Measurements from ENCODE around the gene ARIH2.
"Not testable (repeated sequence)": the region's sequence is repeated elsewhere in the genome, so short reads cannot be mapped to it uniquely, and the experiment has no call there.

ARIH2 gene

GRCh38 chr3:48918388-48919214, at the start of gene ARIH2:
Gene ARIH2, plus strand, starts transcription at chr3:48918842. Its CDS starts 8,717 bp downstream, at chr3:48927559.
- peak; percentile 90 for DNase-seq

GRCh38 chr3:48877671-48878070, 41.0 kb upstream of the ARIH2 start:
- DNase-seq: no peak

DNA sequence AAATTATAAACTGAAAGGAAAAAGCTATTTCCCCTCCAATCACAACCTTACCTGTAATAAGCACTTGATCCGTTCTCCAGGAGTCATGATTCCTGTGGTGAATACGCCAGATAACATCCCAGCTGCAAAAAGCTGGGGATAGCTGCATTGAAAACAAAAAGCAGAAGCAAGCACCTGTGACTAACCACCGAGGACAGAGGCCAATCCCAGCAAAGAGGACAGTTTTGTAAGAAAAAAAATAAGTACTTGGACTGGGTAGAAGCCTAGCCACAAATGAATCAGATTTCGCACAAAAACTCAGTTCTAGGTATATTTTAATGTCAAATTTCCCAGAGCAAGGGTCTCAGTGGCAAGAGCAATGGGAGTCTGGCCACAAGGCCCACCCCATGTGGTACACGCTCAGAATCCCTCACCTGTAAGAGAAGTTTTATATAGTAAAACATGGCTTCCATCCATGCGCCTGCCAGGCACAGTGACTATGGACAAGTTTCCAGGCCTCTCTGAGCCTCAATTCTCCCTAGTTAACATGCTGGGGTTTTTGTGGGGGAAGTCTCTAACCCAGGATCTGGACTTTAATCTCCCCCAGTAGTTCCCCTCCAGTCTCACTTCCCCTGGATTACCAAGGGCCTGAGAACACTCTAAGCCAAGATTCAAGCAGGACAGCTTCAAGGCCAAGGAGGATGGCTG, 39.2 kb upstream of the ARIH2 start:
- no peak for DNase-seq

GRCh38 chr3:48879994-48880377, 38.7 kb upstream of the ARIH2 start:
- DNase-seq: no peak

- DNase-seq: no peak
These were observed 37.6 kb upstream of the ARIH2 start for GRCh38 chr3:48881006-48881405.

DNA sequence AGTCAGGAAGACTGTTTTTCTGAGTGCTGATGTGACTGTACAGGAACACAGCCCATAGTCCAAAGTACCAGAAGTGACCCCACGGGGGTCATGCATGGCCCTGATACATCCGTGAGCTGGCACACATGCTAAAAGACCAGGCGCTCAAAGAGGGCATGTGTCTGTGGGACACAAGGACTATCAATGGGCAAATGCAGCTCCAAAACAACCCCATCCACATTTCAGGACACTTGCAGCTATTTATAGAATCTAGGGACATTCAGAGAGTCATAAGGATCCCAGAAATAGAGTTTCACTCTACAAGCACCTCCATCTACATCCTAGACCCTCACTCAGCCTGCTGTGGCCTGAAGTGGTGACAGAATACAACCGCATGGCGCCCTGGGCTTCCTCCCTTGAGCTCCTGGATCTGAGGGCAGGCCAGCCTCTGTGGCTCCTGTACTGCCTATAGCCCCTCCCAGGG, 37.0 kb upstream of the ARIH2 start:
- no peak for DNase-seq

DNA sequence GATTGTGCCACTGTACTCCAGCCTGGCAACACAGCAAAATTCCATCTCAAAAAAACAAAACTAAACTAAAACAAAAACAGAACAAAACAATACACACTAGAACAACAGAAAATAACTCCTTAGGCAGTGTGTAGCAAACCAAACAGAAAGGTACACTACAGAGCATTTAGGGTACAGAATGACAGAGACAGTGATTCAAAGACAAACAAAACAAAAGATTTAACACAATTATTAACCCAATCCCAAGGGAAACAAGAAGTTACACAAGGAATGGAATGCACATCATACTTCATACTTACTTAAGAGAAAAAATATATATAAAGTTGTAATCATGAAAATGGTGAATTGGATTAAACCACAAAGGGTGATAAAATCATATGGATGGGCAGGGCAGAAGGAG, 32.9 kb upstream of the ARIH2 start:
- no peak for DNase-seq

DNA sequence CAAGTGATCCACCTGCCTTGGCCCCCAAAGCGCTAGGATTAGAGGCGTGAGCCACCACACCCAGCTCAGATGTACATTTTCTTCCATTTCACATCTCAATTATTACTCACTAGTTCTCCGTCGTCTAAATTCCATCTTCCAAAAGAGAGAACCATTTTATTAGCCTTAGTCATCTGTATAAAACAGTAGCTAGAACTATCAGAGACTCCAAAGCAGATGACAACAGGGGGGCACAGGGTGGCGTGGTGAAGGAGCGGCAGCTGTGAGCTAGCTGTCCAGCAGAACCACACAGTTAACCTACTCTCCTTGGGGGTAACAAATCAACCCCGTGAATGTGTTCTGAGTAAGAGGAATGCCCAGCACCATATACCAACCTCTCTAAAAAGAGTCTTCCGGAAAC, 27.0 kb upstream of the ARIH2 start:
- DNase-seq: no peak

DNA sequence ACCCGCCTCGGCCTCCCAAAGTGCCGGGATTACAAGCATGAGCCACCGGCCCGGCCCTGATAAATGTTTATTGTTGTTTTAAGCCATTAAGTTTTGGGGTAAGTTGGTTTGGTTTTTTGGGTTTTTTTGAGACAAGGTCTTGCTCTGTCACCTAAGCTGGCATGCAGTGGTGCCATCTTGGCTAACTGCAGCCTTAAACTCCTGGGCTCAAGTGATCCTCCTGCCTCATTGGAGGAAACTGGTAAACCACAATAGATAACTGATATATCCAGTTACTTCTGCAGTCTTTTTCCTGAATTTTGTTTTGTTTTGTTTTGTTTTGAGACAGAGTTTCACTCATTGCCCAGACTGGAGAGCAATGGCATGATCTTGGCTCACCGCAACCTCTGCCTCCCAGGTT, 24.1 kb upstream of the ARIH2 start:
- no peak for DNase-seq

DNA sequence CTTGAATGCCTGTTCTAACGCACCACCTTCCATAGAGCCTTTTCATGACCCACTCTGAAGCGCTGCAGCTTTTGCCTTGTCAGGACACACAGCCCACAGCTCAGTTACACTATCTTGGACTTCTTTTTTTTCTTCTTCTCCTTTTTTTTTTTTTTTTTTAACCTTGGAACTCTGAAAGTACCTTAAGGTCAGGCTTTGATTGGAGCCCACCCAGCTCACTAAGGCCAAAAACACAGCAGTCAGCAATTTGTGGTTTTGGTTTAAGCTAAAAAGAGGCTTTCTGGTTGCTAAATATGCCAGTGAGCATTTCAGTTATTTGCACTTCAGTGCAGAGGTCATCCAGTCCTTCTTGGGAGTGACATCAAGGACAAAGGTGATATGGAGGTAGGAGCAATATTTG, 21.7 kb upstream of the ARIH2 start:
- DNase-seq: no peak

DNA sequence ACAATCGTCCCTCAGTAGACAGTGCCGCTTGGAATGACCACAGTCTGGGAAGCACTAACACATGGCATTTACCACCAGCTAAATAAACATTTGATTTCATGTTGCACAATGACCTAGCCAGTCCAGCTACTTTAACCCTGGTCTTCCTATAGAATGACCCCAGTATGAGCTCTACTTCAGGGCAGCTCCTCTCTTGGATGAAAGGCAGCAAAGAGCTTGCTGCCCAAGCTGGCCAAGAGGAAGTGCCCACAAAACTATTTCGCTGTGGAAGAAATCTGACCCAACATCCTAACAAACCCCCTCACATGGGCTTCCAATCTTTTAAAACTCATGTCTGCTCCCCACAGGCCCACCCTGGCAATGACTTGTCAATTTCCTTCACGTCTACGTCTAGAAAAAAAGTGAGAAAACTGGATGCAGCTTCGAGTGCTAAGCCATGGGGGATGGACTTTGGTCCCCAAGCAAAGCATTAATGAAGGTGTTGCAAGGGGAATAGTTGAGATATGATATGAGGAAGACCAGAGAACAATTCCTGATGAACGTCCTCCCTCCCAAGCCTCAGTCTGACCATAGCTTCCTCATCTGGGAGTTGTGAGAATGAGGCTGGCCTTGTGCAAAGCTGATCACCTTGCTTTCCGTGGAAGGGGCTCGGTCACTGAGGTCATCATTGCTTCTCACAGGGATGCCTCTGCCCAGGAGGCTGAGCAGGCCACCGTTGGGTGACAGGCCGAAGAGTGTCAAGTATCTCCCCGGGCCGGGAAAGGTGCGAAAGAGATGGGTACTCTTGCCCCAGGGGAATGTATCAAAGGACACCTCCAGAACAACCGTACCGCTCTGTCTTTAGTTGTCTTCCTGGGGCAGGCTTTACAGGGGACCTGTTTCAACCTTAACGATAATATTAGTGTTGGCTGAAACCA, 20.9 kb upstream of the ARIH2 start:
- no peak for DNase-seq

DNA sequence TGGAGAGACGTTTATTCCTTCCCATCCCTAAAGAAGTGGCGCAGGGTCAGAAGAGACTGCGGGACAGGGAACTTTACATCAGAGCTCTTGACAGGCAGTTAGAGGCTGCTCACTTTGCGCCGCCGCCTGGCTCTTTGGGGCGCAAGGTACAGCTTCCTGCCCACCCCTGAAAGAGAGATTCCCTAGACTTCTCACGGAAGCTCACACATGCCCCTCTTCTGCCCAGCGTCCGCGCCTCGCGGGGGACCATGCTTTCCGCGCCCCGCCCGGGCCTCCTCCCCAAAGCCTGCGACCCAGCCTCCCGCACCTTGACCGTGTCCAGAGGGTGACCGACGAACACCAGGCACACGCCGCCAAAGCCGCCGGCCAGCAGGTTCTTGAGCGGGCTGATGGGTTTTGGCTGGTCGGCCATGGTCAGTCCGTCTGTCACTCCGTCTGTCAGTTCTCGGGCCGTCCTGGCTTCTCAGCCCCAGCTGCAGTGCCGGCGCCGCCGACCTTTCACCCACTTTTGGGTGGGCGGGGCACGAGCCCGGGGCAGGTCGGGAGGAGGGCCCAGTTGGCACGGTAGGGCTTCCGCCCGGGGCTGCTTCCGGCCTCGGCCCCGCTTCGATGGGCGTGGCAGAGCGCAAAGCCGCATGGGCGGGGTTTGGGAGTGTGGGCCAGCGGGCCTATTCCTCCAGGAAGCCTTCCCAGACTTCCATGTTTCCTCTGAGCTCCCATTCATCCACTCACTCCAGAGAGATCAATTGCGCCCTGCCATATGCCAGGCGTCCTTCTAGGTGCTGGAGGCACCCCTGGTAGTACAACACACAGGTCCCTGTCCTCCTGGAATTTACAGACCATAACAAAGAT, 20.0 kb upstream of the ARIH2 start, which contains the start of gene SLC25A20:
TSS of gene SLC25A20 (minus strand) at position 500 of the 852 bp plus-strand sequence. CDS start at position 412, 88 bp downstream.
- peak; percentile 94 for DNase-seq

- peak; percentile 52 for DNase-seq
These were observed 19.4 kb upstream of the ARIH2 start for GRCh38 chr3:48899273-48899672.

DNA sequence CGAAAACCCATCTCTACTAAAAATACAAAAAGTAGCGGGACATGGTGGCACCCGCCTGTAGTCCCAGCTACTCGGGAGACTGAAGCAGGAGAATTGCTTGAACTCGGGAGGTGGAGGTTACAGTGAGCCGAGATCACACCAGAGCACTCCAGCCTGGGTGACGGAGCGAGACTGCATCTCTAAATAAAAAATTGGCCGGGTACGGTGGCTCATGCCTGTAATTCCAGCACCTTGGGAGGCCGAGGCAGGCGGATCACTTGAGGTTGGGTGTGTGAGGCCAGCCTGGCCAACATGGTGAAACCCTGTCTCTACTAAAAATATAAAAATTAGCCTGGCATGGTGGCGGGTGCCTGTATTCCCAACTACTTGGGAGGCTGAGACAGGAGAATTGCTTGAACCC, 11.6 kb upstream of the ARIH2 start:
- not testable (repeated sequence) for DNase-seq

DNA sequence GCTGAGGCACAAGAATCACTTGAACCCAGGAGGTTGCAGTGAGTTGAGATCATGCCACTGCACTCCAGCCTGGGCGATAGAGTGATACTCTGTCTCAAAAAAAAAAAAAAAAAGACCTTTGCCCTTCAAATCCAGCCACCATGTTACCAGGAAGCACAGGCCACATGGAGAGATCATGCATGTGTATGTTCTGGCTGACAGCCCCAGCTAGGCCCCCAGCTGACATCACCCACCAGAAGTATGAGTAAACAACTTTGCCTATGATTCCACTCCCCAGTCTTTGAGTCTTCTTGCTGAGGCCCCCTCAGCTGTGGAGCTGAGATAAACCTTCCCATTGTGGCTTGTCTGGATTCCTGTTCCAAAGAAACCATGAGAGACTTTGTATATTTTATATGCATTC, 3.3 kb upstream of the ARIH2 start:
- no peak for DNase-seq

DNA sequence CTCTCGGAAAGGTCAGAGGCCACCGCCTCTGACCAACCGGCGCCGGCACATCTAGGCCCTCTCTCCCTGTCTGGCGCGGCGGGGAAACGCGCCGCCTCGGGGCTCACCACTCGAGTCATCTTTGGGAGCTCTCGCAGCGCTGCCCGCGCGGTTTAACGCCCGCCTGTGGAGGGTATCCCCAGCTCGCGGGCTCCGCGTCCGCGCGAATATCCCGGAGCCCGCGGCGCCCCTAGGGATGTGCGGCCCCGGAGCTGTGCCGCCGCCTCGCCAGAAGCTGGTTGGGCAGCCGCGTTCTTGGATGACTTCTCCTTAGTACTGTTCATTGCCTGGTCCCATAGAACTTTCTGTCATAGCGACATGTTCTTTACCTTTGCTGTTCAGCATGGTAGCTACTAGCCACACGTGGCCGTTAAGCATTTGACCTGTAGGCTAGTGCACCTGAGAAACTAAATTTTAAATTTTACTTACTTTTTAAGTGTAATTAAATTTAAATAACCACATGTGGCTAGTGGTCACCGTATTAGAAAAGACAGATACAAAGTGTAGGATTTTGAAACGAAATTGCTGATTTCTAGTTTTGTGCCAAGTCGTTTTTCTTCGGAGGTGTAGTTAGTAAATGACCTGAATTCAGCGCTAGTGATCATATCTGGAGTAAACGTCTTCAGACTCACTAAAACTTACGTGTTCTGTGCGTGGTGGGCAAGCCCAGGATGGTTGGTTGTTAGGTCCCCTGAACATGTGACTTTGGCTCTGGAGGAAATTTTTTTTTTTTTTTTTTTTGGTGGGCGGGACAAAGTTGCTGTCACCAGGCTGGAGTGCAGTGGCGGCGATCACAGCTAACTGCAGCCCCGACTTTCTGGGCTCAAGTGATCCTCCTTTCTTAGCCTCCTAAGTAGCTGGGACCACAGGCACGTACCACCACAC, 835 bp downstream of the ARIH2 start:
- peak; percentile 55 for DNase-seq

GRCh38 chr3:48926425-48927392, 8.1 kb downstream of the ARIH2 start:
- DNase-seq: no peak

- no peak for DNase-seq
These were observed 9.3 kb downstream of the ARIH2 start for GRCh38 chr3:48927928-48928327.

DNA sequence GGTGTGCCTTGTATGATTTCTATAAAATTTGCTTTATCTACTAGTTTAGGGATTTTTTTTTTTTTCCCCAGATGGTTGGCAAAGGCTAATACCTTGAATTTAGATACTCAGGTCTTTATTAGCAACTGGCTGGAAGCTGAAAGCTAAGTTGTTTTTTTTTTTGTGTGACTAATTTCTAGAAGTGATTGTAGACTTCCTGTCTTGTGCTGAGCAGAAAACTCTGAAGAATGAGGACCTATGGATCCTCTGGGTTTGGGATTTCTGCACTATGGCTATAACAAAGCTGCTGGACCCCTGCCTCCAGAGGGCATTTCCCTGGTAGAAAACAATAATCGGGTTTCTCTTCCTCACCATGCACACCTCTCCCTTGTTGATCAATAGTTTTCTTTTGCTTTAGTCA, 10.0 kb downstream of the ARIH2 start:
- no peak for DNase-seq
